Measurements from ENCODE around the gene OR1F1. TPM values are rescaled to one million over a fixed set of nuclear protein-coding genes. Genes with fewer than 3 reads are reported as not detected.

OR1F1 gene
- total RNA-seq, 1 experiment from 2014 or later, result not detected

GRCh38 chr16:3188925-3189825, 1.2 kb downstream of the OR1F1 start:
- Mint-ChIP-seq H3K4me3 (peak overlapping the region; percentile 93 to 98), H3K4me1 (peaks cover 22 to 27% of the 10 kb centered on the region in 2 experiments), H3K9me3 (peaks cover under 1 to 3% of the 10 kb centered on the region in 2 experiments; a peak in 3 of 5 replicates), H3K27me3 (ENCODE audit: low read depth) (peaks cover 58% of the 10 kb centered on the region), H3K27ac (no peak overlapping the region), H3K36me3 (ENCODE audit: insufficient read depth in 1 of 3, low read depth in 3 of 3) (no peaks in the 10 kb centered on the region; a peak in 1 of 7 replicates)
- no peak overlapping the region for H3K4ac ChIP-seq (ENCODE audit: low read depth, low read length)
- H3K23ac ChIP-seq (ENCODE audit: insufficient read length, low read depth, low read length), result no peak overlapping the region
- H3K4me1 ChIP-seq (ENCODE audit: insufficient read depth, low read length), result no peaks in the 10 kb centered on the region
- H2AFZ ChIP-seq (ENCODE audit: low read length), result no peak overlapping the region
- H4K20me1 ChIP-seq (ENCODE audit: control insufficient read depth, insufficient read depth, insufficient read length), result no peaks in the 10 kb centered on the region
- no peaks in the 10 kb centered on the region for H3K79me2 ChIP-seq (ENCODE audit: insufficient read depth, low read length)
- H4K91ac ChIP-seq (ENCODE audit: insufficient read length, low read depth, low read length), result no peak overlapping the region
- H3K14ac ChIP-seq (ENCODE audit: insufficient read depth, low read length), result no peak overlapping the region
- peak; percentile 84 for DNase-seq
- no peak overlapping the region for H2BK20ac ChIP-seq (ENCODE audit: low read depth, low read length, poor library complexity, severe bottlenecking)
- H3K27ac ChIP-seq (ENCODE audit: insufficient read length, low read depth, low read length), result no peak overlapping the region
- no peak overlapping the region for H2AK5ac ChIP-seq (ENCODE audit: insufficient read length, low read length)
- H2BK120ac ChIP-seq (ENCODE audit: low read depth, low read length, poor library complexity, severe bottlenecking), result no peak overlapping the region
- peaks cover 30% of the 10 kb centered on the region for H3K23me2 ChIP-seq (ENCODE audit: insufficient read length, low read depth, low read length, poor library complexity, severe bottlenecking)
- WGBS (ENCODE audit: extremely low coverage, insufficient read length, low lambda C conversion rate), result no CpG with 5 or more reads among the region's 61 CpGs
- H3K9ac ChIP-seq (ENCODE audit: extremely low read depth, insufficient read length, low read length), result peak overlapping the region; percentile 24
- no peak overlapping the region for H4K5ac ChIP-seq (ENCODE audit: insufficient read length, low read depth, low read length)
- no peak overlapping the region for H2BK5ac ChIP-seq (ENCODE audit: insufficient read length, low read length)
- H2BK15ac ChIP-seq (ENCODE audit: low read depth, low read length), result no peak overlapping the region
- no peak for TF ChIP-seq CTCF (conservative IDR thresholded peaks at IDR 0.05)
- H3K4me2 ChIP-seq (ENCODE audit: insufficient read depth, insufficient read length, low read length), result peak overlapping the region; percentile 92
- no peak overlapping the region for H3K56ac ChIP-seq (ENCODE audit: insufficient read length, low read depth, low read length)
- H3K18ac ChIP-seq (ENCODE audit: insufficient read length, low read depth, low read length), result no peak overlapping the region
- H4K8ac ChIP-seq (replicated peaks; ENCODE audit: insufficient read length, low read depth, low read length), result no peak overlapping the region
- no peaks in the 10 kb centered on the region for H3K9me3 ChIP-seq (ENCODE audit: control insufficient read depth, low read depth, low read length)
- H2BK12ac ChIP-seq (ENCODE audit: insufficient read length, low read depth, low read length), result no peak overlapping the region
- no peak overlapping the region for H3T11ph ChIP-seq (ENCODE audit: low read length)
- H3K79me1 ChIP-seq (ENCODE audit: insufficient read depth, low read depth, low read length, poor library complexity, severe bottlenecking), result no peaks in the 10 kb centered on the region
- peaks cover 2% of the 10 kb centered on the region; the same call in 1 of the 2 replicates for H3K27me3 ChIP-seq (ENCODE audit: insufficient read depth, low read length)
